Dermis blood vessel endothelial cell (primary cell): ENCODE data around the gene GPBP1L1. TPM values are rescaled to one million over a fixed set of nuclear protein-coding genes. Genes with fewer than 3 reads are reported as not detected.
"Not testable (repeated sequence)": the region's sequence is repeated elsewhere in the genome, so short reads cannot be mapped to it uniquely, and the experiment has no call there.

Experiments used
- DNase-seq: peaks from one replicate; pipeline ENCODE4 v3.0.0; 2010
- total RNA-seq: library from RNA; depleted of rRNA; stranded (reverse); fragments of >200 nt; gene quantifications from 2 replicates; pipeline ENCODE4 v1.2.3, GENCODE V29; 2014

Gene GPBP1L1
- 120 and 145 TPM in 2 replicates for total RNA-seq

- DNase-seq: peak; percentile 99
These were observed at the start of gene GPBP1L1 for GRCh38 chr1:45686288-45687013. TSS of gene GPBP1L1 (minus strand) at chr1:45686533. CDS start at chr1:45659087, 27,446 bp downstream.

- DNase-seq: no peak
These were observed 44.5 kb upstream of the GPBP1L1 start for GRCh38 chr1:45730780-45731319.

- DNase-seq: no peak
These were observed 43.9 kb upstream of the GPBP1L1 start for GRCh38 chr1:45730075-45730779.

GRCh38 chr1:45726007-45726406 is 39.7 kb upstream of the GPBP1L1 start:
- DNase-seq: not testable (repeated sequence)

- no peak for DNase-seq
These were observed 37.1 kb upstream of the GPBP1L1 start for GRCh38 chr1:45723248-45723930.

- DNase-seq: no peak
These were observed 36.5 kb upstream of the GPBP1L1 start for GRCh38 chr1:45722809-45723208.

- no peak for DNase-seq
These were observed 34.9 kb upstream of the GPBP1L1 start for GRCh38 chr1:45721207-45721606.

- no peak for DNase-seq
These were observed 32.0 kb upstream of the GPBP1L1 start for GRCh38 chr1:45718289-45718688.

GRCh38 chr1:45717386-45717785 is 31.1 kb upstream of the GPBP1L1 start:
- not testable (repeated sequence) for DNase-seq

- no peak for DNase-seq
These were observed 30.4 kb upstream of the GPBP1L1 start for GRCh38 chr1:45716700-45717099.

- DNase-seq: no peak
These were observed 27.4 kb upstream of the GPBP1L1 start for GRCh38 chr1:45713711-45714110.

GRCh38 chr1:45704637-45705036 is 18.3 kb upstream of the GPBP1L1 start:
- DNase-seq: no peak

GRCh38 chr1:45694823-45695222 is 8.5 kb upstream of the GPBP1L1 start:
- DNase-seq: no peak

- not testable (repeated sequence) for DNase-seq
These were observed 7.5 kb upstream of the GPBP1L1 start for GRCh38 chr1:45693811-45694210.

- DNase-seq: peak; percentile 92
These were observed 1.7 kb upstream of the GPBP1L1 start, which contains the start of gene TMEM69 for GRCh38 chr1:45687754-45688740. TSS of gene TMEM69 (plus strand) at chr1:45688181. CDS start at chr1:45691069, 2,888 bp downstream.

- DNase-seq: peak; percentile 99
These were observed 851 bp upstream of the GPBP1L1 start for GRCh38 chr1:45687014-45687753.

GRCh38 chr1:45686015-45686287 is 382 bp downstream of the GPBP1L1 start:
- DNase-seq: peak; percentile 61

- peak; percentile 47 for DNase-seq
These were observed 872 bp downstream of the GPBP1L1 start for GRCh38 chr1:45685308-45686014.

- no peak for DNase-seq
These were observed 1.9 kb downstream of the GPBP1L1 start for GRCh38 chr1:45684402-45684801.

- no peak for DNase-seq
These were observed 3.4 kb downstream of the GPBP1L1 start for GRCh38 chr1:45682942-45683341.

GRCh38 chr1:45679123-45679522 is 7.2 kb downstream of the GPBP1L1 start:
- DNase-seq: peak; percentile 84
